ENCODE measurements around the gene MACROD1.

- TF ChIP-seq EZH2 (IDR thresholded peaks at IDR 0.05; ENCODE audit: insufficient read depth, poor library complexity, severe bottlenecking) (no peak), EZH2phosphoT487 (IDR thresholded peaks at IDR 0.05; ENCODE audit: insufficient read depth, low read depth) (no peak)
Measured at GRCh38 chr11:63979426-63979825, 186.5 kb downstream of the MACROD1 start.

Data from GM23248 (cell line).